Activated CD8-positive, alpha-beta memory T cell treated with anti-CD3 and anti-CD28 coated beads, Interleukin-2, amount 50 U/mL, for 4 hours (primary cell): ENCODE measurements around the gene OR2M3.
"Not testable (repeated sequence)": the region's sequence is repeated elsewhere in the genome, so short reads cannot be mapped to it uniquely, and the experiment has no call there.

Source experiments
- DNase-seq: peaks from one replicate; pipeline ENCODE4 v3.0.0-alpha.2; 2020

Gene OR2M3

GRCh38 chr1:248196965-248197364 lies at the start of gene OR2M3:
Gene OR2M3 (plus strand): TSS chr1:248197265. CDS start chr1:248203068, 5,803 bp downstream.
- no peak for DNase-seq

GRCh38 chr1:248152056-248152827 lies 44.8 kb upstream of the OR2M3 start:
- DNase-seq, result no peak

- no peak for DNase-seq
Observed at GRCh38 chr1:248155927-248156326, 41.1 kb upstream of the OR2M3 start.

GRCh38 chr1:248158758-248159157 lies 38.3 kb upstream of the OR2M3 start:
- no peak for DNase-seq

GRCh38 chr1:248164031-248164430 lies 33.0 kb upstream of the OR2M3 start:
- no peak for DNase-seq

- DNase-seq, result no peak
Observed at GRCh38 chr1:248165186-248165585, 31.9 kb upstream of the OR2M3 start.

- no peak for DNase-seq
Observed at GRCh38 chr1:248174521-248174920, 22.5 kb upstream of the OR2M3 start, which contains the start of gene OR2M2. Gene OR2M2 (plus strand): TSS chr1:248174821. CDS start chr1:248179986, 5,165 bp downstream.

- no peak for DNase-seq
Observed at GRCh38 chr1:248183996-248184395, 13.1 kb upstream of the OR2M3 start.

- DNase-seq, result no peak
Observed at GRCh38 chr1:248187363-248187762, 9.7 kb upstream of the OR2M3 start.

- no peak for DNase-seq
Observed at GRCh38 chr1:248189026-248189425, 8.0 kb upstream of the OR2M3 start.

- DNase-seq, result no peak
Observed at GRCh38 chr1:248194117-248194516, 2.9 kb upstream of the OR2M3 start.

GRCh38 chr1:248215880-248216279 lies 18.8 kb downstream of the OR2M3 start:
- no peak for DNase-seq

GRCh38 chr1:248225537-248225936 lies 28.5 kb downstream of the OR2M3 start:
- no peak for DNase-seq

GRCh38 chr1:248229360-248229908 lies 32.4 kb downstream of the OR2M3 start:
- no peak for DNase-seq

GRCh38 chr1:248231117-248231516 lies 34.1 kb downstream of the OR2M3 start, which contains the start of gene OR2M4:
Gene OR2M4 (plus strand): TSS chr1:248231417. CDS start chr1:248238929, 7,512 bp downstream.
- no peak for DNase-seq

- DNase-seq, result no peak
Observed at GRCh38 chr1:248239478-248239877, 42.4 kb downstream of the OR2M3 start.

- no peak for DNase-seq
Observed at GRCh38 chr1:248243204-248243603, 46.1 kb downstream of the OR2M3 start.

- not testable (repeated sequence) for DNase-seq
Observed at GRCh38 chr1:248259309-248259708, 62.2 kb downstream of the OR2M3 start.
